ENCODE measurements around the gene TBC1D7. TPM values are rescaled to one million over a fixed set of nuclear protein-coding genes. Genes with fewer than 3 reads are reported as not detected.
A peak's percentile ranks its signal among the peaks of the same experiment; 100 is the strongest.

Gene TBC1D7
- total and polyA plus RNA-seq, 2 experiments from 2014 or later, result 8.5 to 25.8 TPM

DNA sequence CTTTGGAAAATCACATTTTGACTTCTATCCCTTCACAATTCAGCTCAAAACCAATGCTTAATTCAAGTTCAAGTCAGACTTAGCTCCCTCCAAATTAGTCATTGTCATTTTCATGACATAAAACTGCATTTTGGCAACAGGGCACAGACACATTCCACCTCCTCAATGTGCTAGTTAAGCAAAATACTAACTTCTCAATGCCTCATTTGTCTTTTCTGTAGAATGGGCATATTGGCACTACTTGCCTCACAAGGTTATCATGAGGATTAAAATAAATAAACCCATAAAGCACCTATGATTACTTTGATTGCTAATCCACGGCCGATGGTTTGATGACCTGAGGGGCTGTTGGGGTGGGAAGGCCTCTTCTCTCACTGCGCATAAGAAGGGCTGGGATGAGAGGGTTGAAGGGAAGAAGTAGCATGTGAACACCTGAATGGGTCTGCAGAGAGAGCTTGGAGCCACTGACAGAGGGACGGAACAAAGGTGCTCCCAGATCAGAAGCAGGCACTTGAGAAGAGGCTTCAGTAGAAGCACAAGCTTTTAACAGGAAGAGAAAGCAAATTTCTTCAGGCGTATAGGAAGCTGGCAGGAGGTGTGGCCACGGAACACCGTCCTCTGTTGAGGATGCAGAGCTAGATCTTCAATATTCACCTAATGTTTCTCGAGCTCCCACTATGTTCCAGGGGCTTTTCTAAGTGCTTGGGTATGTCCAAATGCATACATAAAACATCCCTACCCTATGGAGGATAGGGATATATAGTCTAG lies 11.7 kb upstream of the TBC1D7 start:
- Histone ChIP-seq H2AFZ (no peak overlapping the region), H3K27me3 (replicated peaks; ENCODE audit: insufficient read depth) (peaks cover 17% of the 10 kb centered on the region), H3K9me2 (ENCODE audit: insufficient read depth) (no peaks in the 10 kb centered on the region), H3K4me3 (no peak overlapping the region), H3K4me2 (ENCODE audit: unreplicated experiment) (no peak overlapping the region), H3K36me3 (ENCODE audit: low read depth) (no peaks in the 10 kb centered on the region), H3K79me2 (ENCODE audit: insufficient read depth) (no peaks in the 10 kb centered on the region), H3K9ac (no peak overlapping the region), H3K4me1 (ENCODE audit: insufficient read depth) (no peaks in the 10 kb centered on the region), H3F3A (ENCODE audit: insufficient read depth) (no peaks in the 10 kb centered on the region), H4K20me1 (ENCODE audit: insufficient read depth) (no peaks in the 10 kb centered on the region), H3K27ac (no peak overlapping the region), H3K9me3 (ENCODE audit: low read depth) (no peaks in the 10 kb centered on the region)
- no peak for DNase-seq
- 68 to 75% methylated on average over 8 of the region's 8 CpGs for WGBS, 2 experiments (ENCODE audit: low coverage in 1 of 2, low lambda C conversion rate in 2 of 2, missing lambda C conversion rate in 2 of 2)
- TF ChIP-seq EZH2 (IDR thresholded peaks at IDR 0.05; ENCODE audit: insufficient read depth, poor library complexity, severe bottlenecking) (no peak), EZH2phosphoT487 (IDR thresholded peaks at IDR 0.05; ENCODE audit: insufficient read depth, low read depth) (no peak)
- in situ Hi-C loops (cut with MboI), result loop anchor here (25.0 kb wide), 1 partner anchor 197 kb away; no protein-coding TSS in a partner anchor

DNA sequence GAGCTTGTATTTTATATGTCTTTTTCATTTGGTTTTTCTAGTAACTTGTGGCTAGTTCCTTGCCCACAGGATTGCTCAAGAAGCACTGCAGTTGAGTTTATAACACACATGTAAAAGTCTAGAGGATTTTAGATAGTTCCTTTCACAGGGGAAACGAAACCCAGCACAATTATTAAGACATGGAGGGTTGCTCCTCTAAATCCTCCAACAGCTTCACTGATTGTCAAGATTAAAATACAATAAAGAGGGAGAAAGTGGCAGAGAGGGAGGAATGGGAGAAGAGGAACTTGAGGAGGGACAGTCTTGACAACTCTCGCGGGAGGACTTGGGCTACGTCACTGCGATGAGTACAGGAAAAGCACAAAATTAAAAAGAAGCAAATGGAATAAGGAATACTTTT lies 9.7 kb upstream of the TBC1D7 start:
- WGBS, 2 experiments (ENCODE audit: low coverage in 1 of 2, low lambda C conversion rate in 2 of 2, missing lambda C conversion rate in 2 of 2), result 96 to 99% methylated on average over 5 of the region's 5 CpGs
- no peaks in the 10 kb centered on the region for H3K9me3 ChIP-seq (ENCODE audit: low read depth)
- no peaks in the 10 kb centered on the region for H3F3A ChIP-seq (ENCODE audit: insufficient read depth)
- H3K9me2 ChIP-seq (ENCODE audit: insufficient read depth), result no peaks in the 10 kb centered on the region
- in situ Hi-C loops (cut with MboI), result loop anchor here (25.0 kb wide), 1 partner anchor 199 kb away; no protein-coding TSS in a partner anchor
- no peaks in the 10 kb centered on the region for H3K79me2 ChIP-seq (ENCODE audit: insufficient read depth)
- no peaks in the 10 kb centered on the region for H3K4me1 ChIP-seq (ENCODE audit: insufficient read depth)
- H2AFZ ChIP-seq, result no peak overlapping the region
- DNase-seq, result no peak
- H3K27me3 ChIP-seq (replicated peaks; ENCODE audit: insufficient read depth), result peaks cover 17% of the 10 kb centered on the region
- TF ChIP-seq EZH2phosphoT487 (IDR thresholded peaks at IDR 0.05; ENCODE audit: insufficient read depth, low read depth), result no peak
- TF ChIP-seq EZH2 (IDR thresholded peaks at IDR 0.05; ENCODE audit: insufficient read depth, poor library complexity, severe bottlenecking), result no peak
- no peaks in the 10 kb centered on the region for H4K20me1 ChIP-seq (ENCODE audit: insufficient read depth)
- no peak overlapping the region for H3K4me2 ChIP-seq (ENCODE audit: unreplicated experiment)
- H3K36me3 ChIP-seq (ENCODE audit: low read depth), result no peaks in the 10 kb centered on the region
- no peak overlapping the region for H3K4me3 ChIP-seq
- no peak overlapping the region for H3K9ac ChIP-seq
- no peak overlapping the region for H3K27ac ChIP-seq

DNA sequence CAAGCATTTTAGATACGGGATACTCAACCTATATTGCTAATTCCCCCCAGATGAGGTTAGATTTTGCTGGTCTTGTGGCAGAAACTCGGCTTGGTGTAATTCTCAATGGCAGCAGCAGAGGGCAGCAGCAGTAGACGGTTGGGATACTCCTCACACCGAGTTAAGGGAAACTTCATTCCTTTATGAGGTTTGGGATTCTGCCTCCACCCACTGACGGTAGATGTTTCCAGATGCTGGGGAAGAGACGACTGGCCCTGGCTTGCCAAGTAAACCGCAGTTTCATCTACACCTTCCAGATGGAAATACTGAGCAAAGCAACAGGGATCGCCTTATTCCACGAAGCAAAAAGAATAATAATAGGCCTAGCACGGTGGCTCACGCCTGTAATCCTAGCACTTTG lies 8.2 kb upstream of the TBC1D7 start:
- H3K27me3 ChIP-seq (replicated peaks; ENCODE audit: insufficient read depth), result peaks cover 13% of the 10 kb centered on the region; the same call in 1 of the 2 replicates
- DNase-seq, result peak; percentile 94
- H3K27ac ChIP-seq, result no peak overlapping the region
- H3K9ac ChIP-seq, result no peak overlapping the region
- no peak overlapping the region for H2AFZ ChIP-seq
- H3K79me2 ChIP-seq (ENCODE audit: insufficient read depth), result no peaks in the 10 kb centered on the region
- H3F3A ChIP-seq (ENCODE audit: insufficient read depth), result no peaks in the 10 kb centered on the region
- no peak for TF ChIP-seq EZH2 (IDR thresholded peaks at IDR 0.05; ENCODE audit: insufficient read depth, poor library complexity, severe bottlenecking)
- TF ChIP-seq EZH2phosphoT487 (IDR thresholded peaks at IDR 0.05; ENCODE audit: insufficient read depth, low read depth), result no peak
- 3 to 5% methylated on average over 11 of the region's 11 CpGs for WGBS, 2 experiments (ENCODE audit: low coverage in 1 of 2, low lambda C conversion rate in 2 of 2, missing lambda C conversion rate in 2 of 2)
- H3K9me2 ChIP-seq (ENCODE audit: insufficient read depth), result no peaks in the 10 kb centered on the region
- no peaks in the 10 kb centered on the region for H4K20me1 ChIP-seq (ENCODE audit: insufficient read depth)
- H3K4me2 ChIP-seq (ENCODE audit: unreplicated experiment), result no peak overlapping the region
- H3K9me3 ChIP-seq (ENCODE audit: low read depth), result no peaks in the 10 kb centered on the region
- no peak overlapping the region for H3K4me3 ChIP-seq
- no peaks in the 10 kb centered on the region for H3K36me3 ChIP-seq (ENCODE audit: low read depth)
- in situ Hi-C loops (cut with MboI), result loop anchor here (25.0 kb wide), 1 partner anchor 201 kb away; no protein-coding TSS in a partner anchor
- H3K4me1 ChIP-seq (ENCODE audit: insufficient read depth), result no peaks in the 10 kb centered on the region

GRCh38 chr6:13334953-13335352 lies 6.6 kb upstream of the TBC1D7 start:
- Histone ChIP-seq H2AFZ (no peak overlapping the region), H3K9ac (no peak overlapping the region), H3F3A (ENCODE audit: insufficient read depth) (no peaks in the 10 kb centered on the region), H3K4me1 (ENCODE audit: insufficient read depth) (no peaks in the 10 kb centered on the region), H3K79me2 (ENCODE audit: insufficient read depth) (no peaks in the 10 kb centered on the region), H3K27me3 (replicated peaks; ENCODE audit: insufficient read depth) (0 out of 2 replicates have a peak, but pooled peaks cover 6% of the 10 kb centered on the region), H4K20me1 (ENCODE audit: insufficient read depth) (no peaks in the 10 kb centered on the region), H3K4me2 (ENCODE audit: unreplicated experiment) (no peak overlapping the region), H3K36me3 (ENCODE audit: low read depth) (no peaks in the 10 kb centered on the region), H3K9me2 (ENCODE audit: insufficient read depth) (no peaks in the 10 kb centered on the region), H3K4me3 (no peak overlapping the region), H3K9me3 (ENCODE audit: low read depth) (no peaks in the 10 kb centered on the region), H3K27ac (no peak overlapping the region)
- DNase-seq, result peak; percentile 8
- 55 to 69% methylated on average over 3 of the region's 3 CpGs for WGBS, 2 experiments (ENCODE audit: low coverage in 1 of 2, low lambda C conversion rate in 2 of 2, missing lambda C conversion rate in 2 of 2)
- no peak for TF ChIP-seq EZH2phosphoT487 (IDR thresholded peaks at IDR 0.05; ENCODE audit: insufficient read depth, low read depth)
- no peak for TF ChIP-seq EZH2 (IDR thresholded peaks at IDR 0.05; ENCODE audit: insufficient read depth, poor library complexity, severe bottlenecking)
- in situ Hi-C loops (cut with MboI), result loop anchor here (25.0 kb wide), 1 partner anchor 202 kb away; no protein-coding TSS in a partner anchor

Measured in GM23248 (cell line).